Body of pancreas (tissue), 4 donors: Measurements from ENCODE around the gene GPR21. TPM values are rescaled to one million over a fixed set of nuclear protein-coding genes. Genes with fewer than 3 reads are reported as not detected.

Source experiments
- ATAC-seq: fragments of 150-250 bp; one replicate; pipeline ENCODE4 v1.9.1; 2016
- DNase-seq, 4 donors: peaks; one replicate each; pipeline ENCODE4 v3.0.0-alpha.2; 2019
- H3K27ac ChIP-seq, 4 donors: fragments of 200-600 bp; sonication (generic); 1 replicate in 3 of 4; 2 replicates in 1 of 4; pipeline versions ENCODE4 v1.5.1 to v1.6.1; 2016 to 2019; ENCODE audit warnings: mild to moderate bottlenecking in 1 of 4, mixed read lengths in 1 of 4, moderate library complexity in 1 of 4
- H3K27me3 ChIP-seq, 2 donors: fragments of 200-600 bp; sonication (generic); one replicate each; pipeline ENCODE4 v1.6.0; 2016; ENCODE audit warnings: mild to moderate bottlenecking in 1 of 2
- H3K36me3 ChIP-seq, 2 donors: fragments of 200-600 bp; sonication (generic); replicated peaks in 1 of 2; 2 replicates each; pipeline ENCODE4 v1.5.1; 2016; ENCODE audit warnings: low read depth in 2 of 2; ENCODE audit not compliant: insufficient read depth in 1 of 2
- H3K4me1 ChIP-seq: fragments of 200-600 bp; sonication (generic); one replicate; pipeline ENCODE4 v1.6.0; 2016
- H3K4me3 ChIP-seq, 2 donors: fragments of 200-600 bp; sonication (generic); 1 replicate in 1 of 2; 2 replicates in 1 of 2; pipeline ENCODE4 v1.5.1; 2016 to 2019
- H3K9me3 ChIP-seq, 3 donors: fragments of 200-600 bp; sonication (generic); 1 replicate in 2 of 3; 2 replicates in 1 of 3; pipeline ENCODE4 v1.5.1; 2016
- POLR2A ChIP-seq, 3 donors: fragments of 450-650 bp; IDR thresholded peaks; one replicate each; pipeline ENCODE4 v1.6.1; 2016; ENCODE audit warnings: antibody characterized with exemption in 3 of 3, mild to moderate bottlenecking in 2 of 3
- WGBS, 2 donors: methylation state at CpG; one replicate each; pipeline ENCODE4 v1.1.5; 2017; 5-methylcytosine and 5-hydroxymethylcytosine counted together
- intact Hi-C: fragments of 100-400 bp; cut with DNase I; formaldehyde crosslinking; loops from one replicate; pipeline ENCODE4 v1.15.1; 2023
- total RNA-seq, 2 donors: library from RNA; depleted of rRNA; stranded (reverse); fragments of >200 nt; gene quantifications; one replicate each; pipeline ENCODE4 v1.1.0, GENCODE V29; 2016
- TF ChIP-seq, protein P1 (sequence below), 7 experiments: fragments of 450-650 bp in 4 of 7; fragments of 200-600 bp in 3 of 7; sonication (generic) in 3 of 7; IDR thresholded peaks; one replicate each; pipeline ENCODE4 v1.5.1; 2016 to 2019; ENCODE audit warnings: antibody characterized with exemption in 7 of 7

Gene GPR21
- total RNA-seq, 2 donors from 2014 or later: not detected

DNA sequence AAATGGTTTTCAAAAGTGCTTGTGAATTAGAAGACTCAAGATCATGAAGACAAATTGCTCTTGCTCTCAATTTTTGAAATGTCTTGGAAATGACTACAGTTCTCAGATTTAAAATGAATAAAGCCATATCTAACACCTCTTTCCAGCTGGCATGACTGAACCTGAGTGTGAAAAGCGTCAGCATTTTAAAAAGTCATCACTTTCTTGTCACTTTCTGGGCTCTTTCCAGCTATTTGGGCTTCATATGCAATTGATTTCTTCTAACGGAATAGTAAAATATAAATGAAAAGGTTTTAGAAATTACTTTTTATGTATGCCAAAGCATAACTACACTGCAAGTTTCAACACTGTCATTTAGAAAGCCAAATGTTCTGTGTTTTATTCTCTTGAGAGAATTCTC lies 2.3 kb downstream of the GPR21 start:
- H3K4me3 ChIP-seq: no peak overlapping the region
- no peak overlapping the region for H3K27ac ChIP-seq
- H3K36me3 ChIP-seq: no peaks in the 10 kb centered on the region
- TF ChIP-seq POLR2A (IDR thresholded peaks at IDR 0.05): no peak
- TF ChIP-seq, protein P1, sequence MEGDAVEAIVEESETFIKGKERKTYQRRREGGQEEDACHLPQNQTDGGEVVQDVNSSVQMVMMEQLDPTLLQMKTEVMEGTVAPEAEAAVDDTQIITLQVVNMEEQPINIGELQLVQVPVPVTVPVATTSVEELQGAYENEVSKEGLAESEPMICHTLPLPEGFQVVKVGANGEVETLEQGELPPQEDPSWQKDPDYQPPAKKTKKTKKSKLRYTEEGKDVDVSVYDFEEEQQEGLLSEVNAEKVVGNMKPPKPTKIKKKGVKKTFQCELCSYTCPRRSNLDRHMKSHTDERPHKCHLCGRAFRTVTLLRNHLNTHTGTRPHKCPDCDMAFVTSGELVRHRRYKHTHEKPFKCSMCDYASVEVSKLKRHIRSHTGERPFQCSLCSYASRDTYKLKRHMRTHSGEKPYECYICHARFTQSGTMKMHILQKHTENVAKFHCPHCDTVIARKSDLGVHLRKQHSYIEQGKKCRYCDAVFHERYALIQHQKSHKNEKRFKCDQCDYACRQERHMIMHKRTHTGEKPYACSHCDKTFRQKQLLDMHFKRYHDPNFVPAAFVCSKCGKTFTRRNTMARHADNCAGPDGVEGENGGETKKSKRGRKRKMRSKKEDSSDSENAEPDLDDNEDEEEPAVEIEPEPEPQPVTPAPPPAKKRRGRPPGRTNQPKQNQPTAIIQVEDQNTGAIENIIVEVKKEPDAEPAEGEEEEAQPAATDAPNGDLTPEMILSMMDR (IDR thresholded peaks at IDR 0.05): no peak
- no peaks in the 10 kb centered on the region for H3K27me3 ChIP-seq
- DNase-seq: no peak
- ATAC-seq: no peak
- no peaks in the 10 kb centered on the region for H3K4me1 ChIP-seq
- no peaks in the 10 kb centered on the region for H3K9me3 ChIP-seq
- intact Hi-C loops: no loop called here
- 69 to 77% methylated on average over 2 of the region's 2 CpGs for WGBS, 2 donors

DNA sequence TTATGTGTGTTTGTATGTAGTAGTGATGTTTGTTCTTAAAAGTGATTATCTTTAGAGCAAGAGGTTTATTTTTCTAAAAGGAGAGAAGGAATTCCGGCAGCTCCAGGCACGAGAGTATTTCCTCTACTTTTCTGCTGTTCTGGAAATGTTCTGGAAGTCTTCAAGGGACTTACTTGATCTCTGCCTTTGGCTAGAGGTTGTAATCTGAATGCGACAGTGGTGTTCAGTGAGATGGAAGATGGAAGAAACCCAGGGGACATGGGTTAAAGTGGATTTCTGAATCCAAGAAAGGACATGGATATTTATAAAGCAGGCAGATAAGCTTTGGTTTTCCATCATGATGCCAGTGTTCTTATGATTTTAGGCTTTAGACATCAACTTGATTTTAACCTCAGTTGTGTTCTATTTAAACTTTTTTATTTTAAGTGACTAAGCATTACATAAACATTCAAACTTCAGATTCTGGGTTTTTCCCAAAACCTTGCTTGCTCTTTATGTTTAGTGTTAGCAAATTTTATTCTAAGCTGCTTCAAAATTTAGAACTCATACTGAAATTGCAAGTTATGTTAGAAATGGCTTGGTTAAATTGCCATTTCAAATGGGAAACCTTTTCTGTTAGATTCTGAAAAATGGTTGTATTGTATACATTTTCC lies 3.6 kb downstream of the GPR21 start:
- H3K9me3 ChIP-seq: no peaks in the 10 kb centered on the region
- 85 to 90% methylated on average over 3 of the region's 3 CpGs for WGBS, 2 donors
- DNase-seq (no peak), ATAC-seq (no peak)
- intact Hi-C loops: no loop called here
- no peaks in the 10 kb centered on the region for H3K4me1 ChIP-seq
- no peak overlapping the region for H3K4me3 ChIP-seq
- TF ChIP-seq POLR2A (IDR thresholded peaks at IDR 0.05): no peak
- TF ChIP-seq, protein P1 (IDR thresholded peaks at IDR 0.05): no peak
- no peak overlapping the region for H3K27ac ChIP-seq
- no peaks in the 10 kb centered on the region for H3K27me3 ChIP-seq
- H3K36me3 ChIP-seq: no peaks in the 10 kb centered on the region

DNA sequence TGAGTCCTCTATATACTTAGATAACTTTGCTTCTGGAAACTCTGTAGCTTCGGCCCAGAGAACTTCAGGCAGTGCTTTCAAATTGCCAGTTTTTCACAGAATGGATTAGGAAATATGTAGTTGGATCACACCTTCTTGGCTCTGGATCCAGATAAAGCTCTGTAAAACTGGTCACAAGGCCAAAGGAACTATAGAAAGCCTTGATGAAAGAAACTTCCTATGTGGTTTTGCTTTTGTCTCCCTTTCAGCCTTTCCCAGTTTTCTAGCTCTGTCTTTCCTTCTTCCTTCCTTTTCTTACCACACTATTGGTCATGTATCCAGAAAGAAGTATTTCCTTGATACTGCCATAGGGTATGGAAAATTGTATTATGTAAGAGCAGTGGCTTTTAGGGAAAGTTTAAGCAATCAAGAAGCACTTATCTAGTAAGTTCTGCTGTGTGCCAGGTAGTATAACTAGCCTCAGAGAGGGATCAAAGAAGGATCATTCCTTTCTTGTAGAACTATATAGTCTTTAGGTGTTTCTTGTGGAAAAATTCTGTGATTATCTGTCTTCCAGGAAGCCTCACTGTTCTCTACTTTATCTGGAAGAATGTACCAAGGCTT lies 6.3 kb downstream of the GPR21 start:
- no peak for ATAC-seq
- H3K4me3 ChIP-seq: no peak overlapping the region
- H3K36me3 ChIP-seq: no peaks in the 10 kb centered on the region
- TF ChIP-seq, protein P1 (IDR thresholded peaks at IDR 0.05): no peak
- TF ChIP-seq POLR2A (IDR thresholded peaks at IDR 0.05): no peak
- H3K27me3 ChIP-seq: no peaks in the 10 kb centered on the region
- no peak overlapping the region for H3K27ac ChIP-seq
- H3K4me1 ChIP-seq: no peaks in the 10 kb centered on the region
- WGBS, 2 donors: 48 to 56% methylated on average over 1 of the region's 1 CpG
- DNase-seq: no peak
- intact Hi-C loops: no loop called here
- no peaks in the 10 kb centered on the region for H3K9me3 ChIP-seq

DNA sequence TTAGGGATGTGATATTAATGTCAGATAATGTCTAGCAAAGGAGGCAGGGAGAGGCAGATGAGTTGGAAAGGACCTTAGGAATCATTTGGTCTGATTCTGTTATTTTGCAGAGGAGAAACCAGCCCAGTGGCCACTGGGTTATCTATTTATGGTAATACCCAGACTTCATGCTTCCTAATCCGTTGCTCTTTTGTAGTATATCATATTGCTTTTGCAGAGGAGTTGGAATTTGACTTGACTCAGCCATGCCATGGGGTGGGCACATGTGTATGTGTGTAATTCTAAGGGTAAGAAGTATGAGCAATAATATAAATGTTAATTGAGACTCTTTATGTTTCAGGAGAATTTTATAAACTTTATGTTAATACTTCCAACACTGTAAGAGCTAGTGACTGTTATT lies 7.3 kb downstream of the GPR21 start:
- Histone ChIP-seq H3K27ac (no peak overlapping the region), H3K9me3 (no peaks in the 10 kb centered on the region), H3K27me3 (no peaks in the 10 kb centered on the region), H3K36me3 (no peaks in the 10 kb centered on the region), H3K4me1 (no peaks in the 10 kb centered on the region), H3K4me3 (no peak overlapping the region)
- no peak for TF ChIP-seq POLR2A (IDR thresholded peaks at IDR 0.05)
- TF ChIP-seq, protein P1 (IDR thresholded peaks at IDR 0.05): no peak
- WGBS, 2 donors: 77 to 84% methylated on average over 1 of the region's 1 CpG
- ATAC-seq (no peak), DNase-seq (no peak)
- intact Hi-C loops: no loop called here

DNA sequence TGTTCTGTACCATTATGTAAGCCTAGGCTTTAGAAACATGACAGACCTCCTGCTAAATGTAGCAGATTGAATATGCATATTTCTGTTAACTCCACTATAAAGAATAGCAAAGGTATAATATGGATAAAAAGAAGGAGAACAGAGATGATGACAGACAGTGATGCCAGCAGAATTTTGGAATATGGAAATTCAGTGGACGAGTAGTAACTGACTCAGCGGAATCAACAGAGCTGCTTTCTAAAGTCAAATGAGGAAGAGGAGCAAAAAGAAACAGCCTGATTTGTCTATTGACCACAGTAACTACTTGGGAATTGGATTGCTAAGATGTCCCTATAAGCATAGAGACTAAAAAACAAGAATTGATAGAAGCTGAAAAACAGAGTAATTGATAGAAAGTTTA lies 8.0 kb downstream of the GPR21 start:
- peaks cover 4% of the 10 kb centered on the region for H3K4me1 ChIP-seq
- no peak for ATAC-seq

More for the DNA sequence above, 8.0 kb downstream of the GPR21 start:
- Histone ChIP-seq H3K27ac (no peak overlapping the region), H3K4me3 (no peak overlapping the region), H3K36me3 (no peaks in the 10 kb centered on the region), H3K27me3 (no peaks in the 10 kb centered on the region), H3K9me3 (no peaks in the 10 kb centered on the region)
- DNase-seq: no peak
- TF ChIP-seq POLR2A (IDR thresholded peaks at IDR 0.05): no peak
- WGBS, 2 donors: 84 to 90% methylated on average over 2 of the region's 2 CpGs
- intact Hi-C loops: no loop called here
